ENCODE data around the gene PIWIL4. TPM values are rescaled to one million over a fixed set of nuclear protein-coding genes. Genes with fewer than 3 reads are reported as not detected.
A peak's percentile ranks its signal among the peaks of the same experiment; 100 is the strongest.

The PIWIL4 gene
- total RNA-seq, 1 experiment from 2014 or later: not detected

GRCh38 chr11:94653561-94653960 lies 86.4 kb downstream of the PIWIL4 start:
- Histone ChIP-seq H3K4me1 (no peaks in the 10 kb centered on the region), H3K27ac (no peak overlapping the region)
- no peak for DNase-seq

GRCh38 chr11:94654201-94654600 lies 87.0 kb downstream of the PIWIL4 start:
- Histone ChIP-seq H3K4me3 (no peak overlapping the region), H3K36me3 (no peaks in the 10 kb centered on the region), H3K4me1 (no peaks in the 10 kb centered on the region), H3K9me3 (replicated peaks) (no peaks in the 10 kb centered on the region), H3K27ac (no peak overlapping the region), H3K27me3 (no peaks in the 10 kb centered on the region)
- no peak for DNase-seq

More at GRCh38 chr11:94653561-94653960, 86.4 kb downstream of the PIWIL4 start:
- Histone ChIP-seq H3K36me3 (no peaks in the 10 kb centered on the region), H3K4me3 (no peak overlapping the region), H3K27me3 (no peaks in the 10 kb centered on the region), H3K9me3 (replicated peaks) (no peaks in the 10 kb centered on the region)

GRCh38 chr11:94655291-94655690 lies 88.1 kb downstream of the PIWIL4 start:
- Histone ChIP-seq H3K4me1 (no peaks in the 10 kb centered on the region), H3K36me3 (no peaks in the 10 kb centered on the region), H3K9me3 (replicated peaks) (no peaks in the 10 kb centered on the region), H3K4me3 (no peak overlapping the region), H3K27me3 (no peaks in the 10 kb centered on the region), H3K27ac (no peak overlapping the region)
- no peak for DNase-seq

- H3K27ac ChIP-seq: no peak overlapping the region
These were observed 88.8 kb downstream of the PIWIL4 start for GRCh38 chr11:94655956-94656355.

GRCh38 chr11:94656968-94657367 lies 89.8 kb downstream of the PIWIL4 start:
- Histone ChIP-seq H3K4me1 (no peaks in the 10 kb centered on the region), H3K36me3 (no peaks in the 10 kb centered on the region), H3K27me3 (no peaks in the 10 kb centered on the region), H3K27ac (no peak overlapping the region), H3K9me3 (replicated peaks) (no peaks in the 10 kb centered on the region), H3K4me3 (no peak overlapping the region)
- no peak for DNase-seq

More at GRCh38 chr11:94655956-94656355, 88.8 kb downstream of the PIWIL4 start:
- Histone ChIP-seq H3K4me3 (no peak overlapping the region), H3K36me3 (no peaks in the 10 kb centered on the region), H3K9me3 (replicated peaks) (no peaks in the 10 kb centered on the region), H3K4me1 (no peaks in the 10 kb centered on the region), H3K27me3 (no peaks in the 10 kb centered on the region)
- no peak for DNase-seq

- no peak for DNase-seq
- H3K27ac ChIP-seq: no peak overlapping the region
- H3K4me3 ChIP-seq: no peak overlapping the region
- H3K9me3 ChIP-seq (replicated peaks): no peaks in the 10 kb centered on the region
- H3K4me1 ChIP-seq: no peaks in the 10 kb centered on the region
- H3K36me3 ChIP-seq: no peaks in the 10 kb centered on the region
- H3K27me3 ChIP-seq: no peaks in the 10 kb centered on the region
These were observed 90.5 kb downstream of the PIWIL4 start for GRCh38 chr11:94657629-94658028.

GRCh38 chr11:94658386-94658785 lies 91.2 kb downstream of the PIWIL4 start:
- DNase-seq: no peak

GRCh38 chr11:94658888-94659287 lies 91.7 kb downstream of the PIWIL4 start:
- H3K4me1 ChIP-seq: no peaks in the 10 kb centered on the region
- H3K27me3 ChIP-seq: no peaks in the 10 kb centered on the region
- H3K9me3 ChIP-seq (replicated peaks): no peaks in the 10 kb centered on the region
- no peak overlapping the region for H3K4me3 ChIP-seq
- DNase-seq: no peak
- H3K36me3 ChIP-seq: no peaks in the 10 kb centered on the region
- no peak overlapping the region for H3K27ac ChIP-seq

More at GRCh38 chr11:94658386-94658785, 91.2 kb downstream of the PIWIL4 start:
- H3K9me3 ChIP-seq (replicated peaks): no peaks in the 10 kb centered on the region
- no peak overlapping the region for H3K4me3 ChIP-seq
- H3K36me3 ChIP-seq: no peaks in the 10 kb centered on the region
- H3K27ac ChIP-seq: no peak overlapping the region
- no peaks in the 10 kb centered on the region for H3K4me1 ChIP-seq
- no peaks in the 10 kb centered on the region for H3K27me3 ChIP-seq

GRCh38 chr11:94661444-94661843 lies 94.3 kb downstream of the PIWIL4 start:
- no peak overlapping the region for H3K4me3 ChIP-seq
- no peak overlapping the region for H3K27ac ChIP-seq
- no peaks in the 10 kb centered on the region for H3K27me3 ChIP-seq
- H3K4me1 ChIP-seq: no peaks in the 10 kb centered on the region
- no peaks in the 10 kb centered on the region for H3K9me3 ChIP-seq (replicated peaks)
- no peaks in the 10 kb centered on the region for H3K36me3 ChIP-seq
- DNase-seq: no peak

- H3K36me3 ChIP-seq: no peaks in the 10 kb centered on the region
- no peak overlapping the region for H3K27ac ChIP-seq
- DNase-seq: no peak
- no peaks in the 10 kb centered on the region for H3K4me1 ChIP-seq
- H3K9me3 ChIP-seq (replicated peaks): no peaks in the 10 kb centered on the region
- no peak overlapping the region for H3K4me3 ChIP-seq
- no peaks in the 10 kb centered on the region for H3K27me3 ChIP-seq
These were observed 95.1 kb downstream of the PIWIL4 start for GRCh38 chr11:94662065-94662779.

GRCh38 chr11:94662846-94663390 lies 95.8 kb downstream of the PIWIL4 start:
- H3K27me3 ChIP-seq: no peaks in the 10 kb centered on the region
- H3K4me1 ChIP-seq: no peaks in the 10 kb centered on the region
- H3K9me3 ChIP-seq (replicated peaks): no peaks in the 10 kb centered on the region
- DNase-seq: no peak
- H3K36me3 ChIP-seq: no peaks in the 10 kb centered on the region
- H3K27ac ChIP-seq: no peak overlapping the region
- H3K4me3 ChIP-seq: no peak overlapping the region

- Histone ChIP-seq H3K27me3 (no peaks in the 10 kb centered on the region), H3K9me3 (replicated peaks) (no peaks in the 10 kb centered on the region), H3K27ac (no peak overlapping the region), H3K4me3 (no peak overlapping the region), H3K36me3 (no peaks in the 10 kb centered on the region), H3K4me1 (no peaks in the 10 kb centered on the region)
- peak; percentile 5 to 35 for DNase-seq
These were observed 97.2 kb downstream of the PIWIL4 start for GRCh38 chr11:94664346-94664745.

- DNase-seq: no peak
- Histone ChIP-seq H3K4me1 (no peaks in the 10 kb centered on the region), H3K36me3 (no peaks in the 10 kb centered on the region), H3K4me3 (no peak overlapping the region), H3K27me3 (no peaks in the 10 kb centered on the region), H3K27ac (no peak overlapping the region), H3K9me3 (replicated peaks) (no peaks in the 10 kb centered on the region)
These were observed 98.0 kb downstream of the PIWIL4 start for GRCh38 chr11:94665116-94665659.

- Histone ChIP-seq H3K27me3 (no peaks in the 10 kb centered on the region), H3K4me1 (no peaks in the 10 kb centered on the region), H3K9me3 (replicated peaks) (no peaks in the 10 kb centered on the region), H3K4me3 (no peak overlapping the region), H3K27ac (no peak overlapping the region), H3K36me3 (no peaks in the 10 kb centered on the region)
- no peak for DNase-seq
These were observed 99.9 kb downstream of the PIWIL4 start for GRCh38 chr11:94666792-94667721.
